Neutrophil (primary cell): Measurements from ENCODE around the gene ELOVL4.

ENCODE experiments used
- H3K27ac ChIP-seq: fragments of 200-600 bp; sonication (generic); 2 replicates; pipeline ENCODE4 v1.5.1; 2016; ENCODE audit warnings: mild to moderate bottlenecking, moderate library complexity
- H3K27me3 ChIP-seq: fragments of 200-600 bp; sonication (generic); 2 replicates; pipeline ENCODE4 v1.6.0; 2016; ENCODE audit warnings: mild to moderate bottlenecking
- H3K36me3 ChIP-seq: fragments of 200-600 bp; sonication (generic); 2 replicates; pipeline ENCODE4 v1.5.1; 2017
- H3K4me1 ChIP-seq, 2 experiments: fragments of 200-600 bp in 1 of 2; sonication (generic) in 1 of 2; 1 replicate in 1 of 2; 2 replicates in 1 of 2; pipeline versions ENCODE4 v1.5.1 to v1.6.1; 2013 to 2016; ENCODE audit warnings: low read depth in 1 of 2, low read length in 1 of 2, mild to moderate bottlenecking in 1 of 2, moderate library complexity in 1 of 2; ENCODE audit not compliant: control insufficient read depth in 1 of 2, insufficient read depth in 1 of 2
- H3K4me3 ChIP-seq, 2 experiments: fragments of 200-600 bp in 1 of 2; sonication (generic) in 1 of 2; 1 replicate in 1 of 2; 2 replicates in 1 of 2; pipeline ENCODE4 v1.5.1; 2013 to 2016; ENCODE audit warnings: low read depth in 1 of 2, low read length in 1 of 2, mild to moderate bottlenecking in 1 of 2, moderate library complexity in 1 of 2
- H3K9me3 ChIP-seq: fragments of 200-600 bp; sonication (generic); 2 replicates; pipeline ENCODE4 v1.5.1; 2016
- CTCF ChIP-seq: fragments of 200-600 bp; sonication (generic); IDR thresholded peaks from 2 replicates; pipeline ENCODE4 v1.5.1; 2016; ENCODE audit warnings: antibody characterized with exemption

ELOVL4 gene

GRCh38 chr6:79947191-79948186 lies at the start of gene ELOVL4:
Gene ELOVL4 (minus strand): TSS chr6:79947553. CDS start chr6:79947279, 274 bp downstream.
- Histone ChIP-seq H3K27me3 (peaks cover 100% of the 10 kb centered on the region), H3K4me3 (peak within 1 kb of the TSS; percentile 9 to 49), H3K9me3 (no peaks in the 10 kb centered on the region), H3K4me1 (peaks cover 5 to 18% of the 10 kb centered on the region in 2 experiments), H3K27ac (no peak within 1 kb of the TSS), H3K36me3 (no peaks in the 10 kb centered on the region)
- TF ChIP-seq CTCF = no peak

GRCh38 chr6:79993911-79994309 lies 46.6 kb upstream of the ELOVL4 start:
- no peaks in the 10 kb centered on the region for H3K9me3 ChIP-seq
- no peaks in the 10 kb centered on the region for H3K36me3 ChIP-seq
- H3K4me1 ChIP-seq = peaks cover 12 to 14% of the 10 kb centered on the region in 2 experiments
- H3K27ac ChIP-seq = no peak overlapping the region
- H3K4me3 ChIP-seq = no peak overlapping the region
- no peaks in the 10 kb centered on the region for H3K27me3 ChIP-seq
- no peak for TF ChIP-seq CTCF

GRCh38 chr6:79993012-79993910 lies 45.9 kb upstream of the ELOVL4 start:
- H3K27ac ChIP-seq = no peak overlapping the region
- H3K27me3 ChIP-seq = no peaks in the 10 kb centered on the region
- peaks cover 12 to 14% of the 10 kb centered on the region in 2 experiments for H3K4me1 ChIP-seq
- no peaks in the 10 kb centered on the region for H3K36me3 ChIP-seq
- no peak for TF ChIP-seq CTCF
- no peaks in the 10 kb centered on the region for H3K9me3 ChIP-seq
- H3K4me3 ChIP-seq = no peak overlapping the region

- H3K36me3 ChIP-seq = no peaks in the 10 kb centered on the region
- peaks cover 12 to 14% of the 10 kb centered on the region in 2 experiments for H3K4me1 ChIP-seq
- no peak for TF ChIP-seq CTCF
- H3K27me3 ChIP-seq = no peaks in the 10 kb centered on the region
- no peak overlapping the region for H3K27ac ChIP-seq
- H3K9me3 ChIP-seq = no peaks in the 10 kb centered on the region
- no peak overlapping the region for H3K4me3 ChIP-seq
These were observed 42.3 kb upstream of the ELOVL4 start for GRCh38 chr6:79989641-79990040.

- Histone ChIP-seq H3K27ac (no peak overlapping the region), H3K9me3 (no peaks in the 10 kb centered on the region), H3K36me3 (no peaks in the 10 kb centered on the region), H3K4me1 (no peaks in the 10 kb centered on the region), H3K4me3 (no peak overlapping the region), H3K27me3 (peaks cover 8% of the 10 kb centered on the region)
- TF ChIP-seq CTCF = no peak
These were observed 37.8 kb upstream of the ELOVL4 start for GRCh38 chr6:79985128-79985527.
